ENCODE data around the gene DIAPH1. TPM values are rescaled to one million over a fixed set of nuclear protein-coding genes. Genes with fewer than 3 reads are reported as not detected.

The DIAPH1 gene
- total RNA-seq, 1 donor from 2014 or later = 44.1 TPM

DNA sequence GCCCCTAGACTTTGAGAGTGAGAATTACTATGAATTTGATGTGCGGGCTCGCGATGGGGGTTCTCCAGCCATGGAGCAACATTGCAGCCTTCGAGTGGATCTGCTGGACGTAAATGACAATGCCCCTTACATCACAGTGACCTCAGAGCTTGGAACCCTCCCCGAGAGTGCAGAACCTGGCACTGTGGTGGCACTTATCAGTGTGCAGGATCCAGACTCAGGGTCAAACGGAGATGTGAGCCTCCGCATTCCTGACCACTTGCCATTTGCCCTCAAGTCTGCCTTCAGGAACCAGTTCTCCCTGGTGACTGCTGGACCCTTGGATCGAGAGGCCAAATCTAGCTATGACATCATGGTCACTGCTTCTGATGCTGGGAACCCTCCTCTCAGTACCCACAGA is 132.7 kb downstream of the DIAPH1 start:
- Mint-ChIP-seq H3K9me3 (ENCODE audit: low read depth) (no peaks in the 10 kb centered on the region), H3K36me3 (ENCODE audit: low read depth) (peaks cover 5% of the 10 kb centered on the region), H3K4me3 (ENCODE audit: unreplicated experiment) (no peak overlapping the region), H3K27me3 (ENCODE audit: low read depth) (no peaks in the 10 kb centered on the region), H3K27ac (ENCODE audit: unreplicated experiment) (no peak overlapping the region), H3K4me1 (ENCODE audit: low read depth) (peaks cover 44% of the 10 kb centered on the region)
- no peak for DNase-seq (ENCODE audit: low spot score)
- TF ChIP-seq, protein P1, sequence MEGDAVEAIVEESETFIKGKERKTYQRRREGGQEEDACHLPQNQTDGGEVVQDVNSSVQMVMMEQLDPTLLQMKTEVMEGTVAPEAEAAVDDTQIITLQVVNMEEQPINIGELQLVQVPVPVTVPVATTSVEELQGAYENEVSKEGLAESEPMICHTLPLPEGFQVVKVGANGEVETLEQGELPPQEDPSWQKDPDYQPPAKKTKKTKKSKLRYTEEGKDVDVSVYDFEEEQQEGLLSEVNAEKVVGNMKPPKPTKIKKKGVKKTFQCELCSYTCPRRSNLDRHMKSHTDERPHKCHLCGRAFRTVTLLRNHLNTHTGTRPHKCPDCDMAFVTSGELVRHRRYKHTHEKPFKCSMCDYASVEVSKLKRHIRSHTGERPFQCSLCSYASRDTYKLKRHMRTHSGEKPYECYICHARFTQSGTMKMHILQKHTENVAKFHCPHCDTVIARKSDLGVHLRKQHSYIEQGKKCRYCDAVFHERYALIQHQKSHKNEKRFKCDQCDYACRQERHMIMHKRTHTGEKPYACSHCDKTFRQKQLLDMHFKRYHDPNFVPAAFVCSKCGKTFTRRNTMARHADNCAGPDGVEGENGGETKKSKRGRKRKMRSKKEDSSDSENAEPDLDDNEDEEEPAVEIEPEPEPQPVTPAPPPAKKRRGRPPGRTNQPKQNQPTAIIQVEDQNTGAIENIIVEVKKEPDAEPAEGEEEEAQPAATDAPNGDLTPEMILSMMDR (IDR thresholded peaks at IDR 0.05) = no peak

DNA sequence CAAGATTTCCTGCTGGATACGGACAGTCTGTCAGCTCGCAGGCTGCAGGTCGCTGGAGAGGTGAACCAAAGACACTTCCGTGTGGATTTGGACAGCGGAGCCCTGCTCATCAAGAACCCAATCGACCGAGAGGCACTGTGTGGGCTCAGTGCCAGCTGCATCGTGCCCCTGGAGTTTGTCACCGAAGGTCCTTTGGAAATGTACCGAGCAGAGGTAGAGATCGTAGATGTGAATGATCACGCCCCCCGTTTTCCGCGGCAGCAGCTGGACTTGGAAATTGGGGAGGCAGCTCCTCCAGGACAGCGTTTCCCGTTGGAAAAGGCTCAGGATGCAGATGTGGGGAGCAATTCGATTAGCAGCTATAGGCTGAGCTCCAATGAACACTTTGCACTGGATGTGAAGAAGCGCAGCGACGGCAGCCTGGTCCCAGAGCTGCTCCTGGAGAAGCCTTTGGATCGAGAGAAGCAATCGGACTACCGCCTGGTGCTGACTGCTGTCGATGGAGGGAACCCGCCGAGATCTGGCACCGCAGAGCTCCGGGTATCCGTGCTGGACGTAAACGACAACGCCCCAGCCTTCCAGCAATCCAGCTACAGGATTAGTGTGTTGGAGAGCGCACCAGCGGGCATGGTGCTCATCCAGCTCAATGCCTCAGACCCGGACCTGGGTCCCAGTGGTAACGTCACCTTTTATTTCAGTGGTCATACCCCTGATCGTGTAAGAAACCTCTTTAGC is 133.3 kb downstream of the DIAPH1 start:
- no peaks in the 10 kb centered on the region for H3K27me3 Mint-ChIP-seq (ENCODE audit: low read depth)
- DNase-seq (ENCODE audit: low spot score) = no peak
- TF ChIP-seq, protein P1 (IDR thresholded peaks at IDR 0.05) = no peak
- H3K9me3 Mint-ChIP-seq (ENCODE audit: low read depth) = no peaks in the 10 kb centered on the region
- peak overlapping the region; percentile 50 for H3K4me3 Mint-ChIP-seq (ENCODE audit: unreplicated experiment)
- peaks cover 50% of the 10 kb centered on the region for H3K4me1 Mint-ChIP-seq (ENCODE audit: low read depth)
- peaks cover 2% of the 10 kb centered on the region for H3K36me3 Mint-ChIP-seq (ENCODE audit: low read depth)
- H3K27ac Mint-ChIP-seq (ENCODE audit: unreplicated experiment) = no peak overlapping the region

DNA sequence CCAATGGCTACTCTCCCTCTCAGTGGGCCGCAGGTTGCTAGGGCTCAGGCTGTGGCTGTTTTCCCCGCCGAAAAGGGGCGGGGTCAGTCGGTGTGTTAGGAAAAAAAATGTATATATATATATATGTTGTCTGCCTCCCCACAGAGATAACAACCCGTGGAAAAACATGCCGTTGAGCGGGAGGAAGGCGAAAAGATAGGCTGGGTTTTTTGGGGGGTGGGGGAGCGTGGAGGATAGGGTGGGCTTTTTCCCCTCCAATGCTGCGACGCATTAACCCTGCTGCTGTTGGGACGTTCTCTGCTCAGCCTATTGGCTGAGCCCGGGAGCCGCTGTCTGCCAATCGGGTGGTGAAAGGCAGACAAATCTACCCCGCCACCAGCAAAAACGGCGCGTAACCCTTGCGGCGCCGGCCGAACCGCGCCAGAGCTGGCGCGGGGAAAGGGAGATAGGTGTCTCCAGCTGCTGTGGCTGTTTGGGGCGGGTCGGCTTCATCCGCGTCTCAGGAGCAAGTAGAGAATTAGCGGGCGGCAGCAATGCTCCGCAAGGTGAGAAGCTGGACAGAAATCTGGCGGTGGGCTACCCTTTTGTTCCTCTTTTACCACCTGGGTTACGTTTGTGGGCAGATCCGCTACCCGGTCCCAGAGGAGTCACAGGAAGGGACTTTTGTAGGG is 134.0 kb downstream of the DIAPH1 start, which contains the start of gene PCDHGC4:
Gene PCDHGC4, plus strand, starts transcription at position 390 of the 671 bp plus-strand sequence. Its CDS starts 144 bp downstream, at position 534.
- DNase-seq (ENCODE audit: low spot score) = no peak
- Mint-ChIP-seq H3K4me1 (ENCODE audit: low read depth) (peaks cover 55% of the 10 kb centered on the region), H3K27ac (ENCODE audit: unreplicated experiment) (no peak within 1 kb of the TSS), H3K9me3 (ENCODE audit: low read depth) (no peaks in the 10 kb centered on the region), H3K36me3 (ENCODE audit: low read depth) (peaks cover 4% of the 10 kb centered on the region), H3K27me3 (ENCODE audit: low read depth) (no peaks in the 10 kb centered on the region), H3K4me3 (ENCODE audit: unreplicated experiment) (peak within 1 kb of the TSS; percentile 50)
- TF ChIP-seq, protein P1 (IDR thresholded peaks at IDR 0.05) = no peak

DNA sequence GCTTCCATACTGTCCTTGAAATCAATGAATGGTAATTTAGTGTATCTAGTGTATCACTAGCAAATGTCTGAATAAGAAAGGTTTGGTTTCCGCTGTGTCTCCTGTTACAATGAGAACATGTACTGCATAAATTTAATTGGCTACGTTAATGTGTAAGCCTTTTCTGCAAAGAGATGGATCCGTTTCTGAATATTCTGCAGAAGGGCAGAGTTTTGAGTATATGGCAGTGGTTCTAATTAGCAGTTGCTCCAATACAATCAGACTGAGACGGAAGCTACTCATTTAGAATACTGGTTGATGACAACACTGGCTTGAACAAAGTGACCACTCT is 134.5 kb downstream of the DIAPH1 start:
- no peaks in the 10 kb centered on the region for H3K9me3 Mint-ChIP-seq (ENCODE audit: low read depth)
- peaks cover 4% of the 10 kb centered on the region for H3K36me3 Mint-ChIP-seq (ENCODE audit: low read depth)
- TF ChIP-seq, protein P1 (IDR thresholded peaks at IDR 0.05) = no peak
- peaks cover 56% of the 10 kb centered on the region for H3K4me1 Mint-ChIP-seq (ENCODE audit: low read depth)
- no peak for DNase-seq (ENCODE audit: low spot score)
- no peaks in the 10 kb centered on the region for H3K27me3 Mint-ChIP-seq (ENCODE audit: low read depth)
- no peak overlapping the region for H3K27ac Mint-ChIP-seq (ENCODE audit: unreplicated experiment)
- peak overlapping the region; percentile 50 for H3K4me3 Mint-ChIP-seq (ENCODE audit: unreplicated experiment)

DNA sequence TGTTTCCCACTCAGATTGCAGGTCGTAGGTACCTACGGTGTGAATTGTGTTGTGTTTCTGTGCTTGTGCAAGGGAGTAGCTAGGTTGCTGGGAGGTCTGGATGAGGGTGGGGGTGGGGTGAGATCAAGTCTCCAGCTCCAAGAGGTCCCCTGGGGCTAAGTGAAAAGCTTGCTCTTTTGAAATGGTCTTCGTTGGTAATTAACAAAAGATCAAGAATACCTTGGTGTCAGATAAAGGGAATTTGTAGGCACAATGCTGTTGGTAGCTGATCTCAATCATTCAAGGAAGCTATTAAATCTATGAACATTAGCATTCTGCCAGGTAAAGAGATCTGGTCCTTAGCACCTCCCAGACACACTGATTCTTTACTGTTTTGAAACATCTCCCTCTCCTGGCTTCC is 134.9 kb downstream of the DIAPH1 start:
- no peaks in the 10 kb centered on the region for H3K9me3 Mint-ChIP-seq (ENCODE audit: low read depth)
- H3K27me3 Mint-ChIP-seq (ENCODE audit: low read depth) = no peaks in the 10 kb centered on the region
- no peak for DNase-seq (ENCODE audit: low spot score)
- H3K36me3 Mint-ChIP-seq (ENCODE audit: low read depth) = peaks cover 4% of the 10 kb centered on the region
- H3K4me1 Mint-ChIP-seq (ENCODE audit: low read depth) = peaks cover 55% of the 10 kb centered on the region
- TF ChIP-seq, protein P1 (IDR thresholded peaks at IDR 0.05) = no peak
- H3K27ac Mint-ChIP-seq (ENCODE audit: unreplicated experiment) = no peak overlapping the region
- no peak overlapping the region for H3K4me3 Mint-ChIP-seq (ENCODE audit: unreplicated experiment)
